CD14-positive monocyte (primary cell): ENCODE results near the gene PRC1. TPM values are rescaled to one million over a fixed set of nuclear protein-coding genes. Genes with fewer than 3 reads are reported as not detected.

ENCODE experiments used
- DNase-seq, 3 donors: peaks; one replicate each; pipeline ENCODE4 v3.0.0-alpha.2; 2011 to 2022
- H2AFZ ChIP-seq: 2 replicates; pipeline ENCODE4 v1.6.0; 2012; ENCODE audit warnings: mild to moderate bottlenecking, low read depth, low read length, inconsistent platforms; ENCODE audit not compliant: insufficient read depth, poor library complexity, severe bottlenecking
- H3K27ac ChIP-seq, 2 donors: 1 replicate in 1 of 2; 2 replicates in 1 of 2; pipeline ENCODE4 v1.5.1; 2012 to 2013; ENCODE audit warnings: low read length in 2 of 2, control low read depth in 1 of 2, inconsistent platforms in 1 of 2, low read depth in 1 of 2, mild to moderate bottlenecking in 1 of 2
- H3K27me3 ChIP-seq, 2 donors: one replicate each; pipeline versions ENCODE4 v1.6.0 to v1.6.1; 2011 to 2013; ENCODE audit warnings: low read length in 2 of 2; ENCODE audit not compliant: control insufficient read depth in 2 of 2, insufficient read depth in 2 of 2
- H3K36me3 ChIP-seq, 2 donors: replicated peaks in 1 of 2; 1 replicate in 1 of 2; 2 replicates in 1 of 2; pipeline versions ENCODE4 v1.5.1 to v1.6.1; 2012 to 2013; ENCODE audit warnings: low read length in 2 of 2, control low read depth in 1 of 2, inconsistent platforms in 1 of 2, mild to moderate bottlenecking in 1 of 2; ENCODE audit not compliant: insufficient read depth in 2 of 2, control insufficient read depth in 1 of 2
- H3K4me1 ChIP-seq, 2 donors: 1 replicate in 1 of 2; 2 replicates in 1 of 2; pipeline versions ENCODE4 v1.5.1 to v1.6.1; 2012 to 2013; ENCODE audit warnings: low read length in 2 of 2, control low read depth in 1 of 2, inconsistent platforms in 1 of 2, mild to moderate bottlenecking in 1 of 2, moderate library complexity in 1 of 2; ENCODE audit not compliant: insufficient read depth in 2 of 2, control insufficient read depth in 1 of 2
- H3K4me2 ChIP-seq: replicated peaks from 2 replicates; pipeline ENCODE3; 2012; ENCODE audit warnings: low read length, moderate library complexity, mild to moderate bottlenecking; ENCODE audit not compliant: poor library complexity, severe bottlenecking; ENCODE audit errors: extremely low read depth
- H3K4me3 ChIP-seq, 3 experiments: fragments of 200-600 bp in 1 of 3; sonication (generic) in 1 of 3; replicated peaks in 1 of 3; 1 replicate in 2 of 3; 2 replicates in 1 of 3; pipeline ENCODE4 v1.5.1; 2011 to 2013; ENCODE audit warnings: low read length in 3 of 3, mild to moderate bottlenecking in 3 of 3, control low read depth in 2 of 3, low read depth in 2 of 3, inconsistent platforms in 1 of 3, moderate library complexity in 1 of 3
- H3K79me2 ChIP-seq: 2 replicates; pipeline ENCODE4 v1.6.0; 2012; ENCODE audit warnings: mild to moderate bottlenecking, control low read depth, inconsistent platforms, low read length, moderate library complexity; ENCODE audit not compliant: insufficient read depth
- H3K9ac ChIP-seq: 2 replicates; pipeline ENCODE4 v1.6.0; 2017; ENCODE audit warnings: low read length, mild to moderate bottlenecking; ENCODE audit not compliant: insufficient read depth, poor library complexity, severe bottlenecking
- H3K9me3 ChIP-seq, 2 donors: replicated peaks in 1 of 2; 1 replicate in 1 of 2; 2 replicates in 1 of 2; pipeline versions ENCODE4 v1.5.1 to v1.6.1; 2012 to 2013; ENCODE audit warnings: low read length in 2 of 2, control low read depth in 1 of 2; ENCODE audit not compliant: control insufficient read depth in 1 of 2, insufficient read depth in 1 of 2
- H4K20me1 ChIP-seq: 2 replicates; pipeline ENCODE4 v1.6.0; 2012; ENCODE audit warnings: mild to moderate bottlenecking, low read length, control low read depth, moderate library complexity; ENCODE audit not compliant: insufficient read depth
- H3K27ac Mint-ChIP-seq, 7 donors: one replicate each; pipeline ENCODE4 v1.8.0; 2020; ENCODE audit warnings: mild to moderate bottlenecking in 7 of 7, mixed read lengths in 7 of 7, moderate library complexity in 6 of 7, inconsistent platforms in 2 of 7
- H3K27me3 Mint-ChIP-seq, 3 donors: one replicate each; pipeline ENCODE4 v1.8.0; 2021 to 2022; ENCODE audit warnings: low read depth in 3 of 3, mild to moderate bottlenecking in 3 of 3, mixed read lengths in 3 of 3, moderate library complexity in 3 of 3, inconsistent platforms in 1 of 3
- H3K36me3 Mint-ChIP-seq, 2 donors: one replicate each; pipeline ENCODE4 v1.8.0; 2020; ENCODE audit warnings: mixed read lengths in 2 of 2, inconsistent platforms in 1 of 2, mild to moderate bottlenecking in 1 of 2
- H3K4me1 Mint-ChIP-seq: one replicate; pipeline ENCODE4 v1.8.0; 2020; ENCODE audit warnings: mild to moderate bottlenecking, mixed read lengths
- H3K4me3 Mint-ChIP-seq, 2 donors: one replicate each; pipeline ENCODE4 v1.8.0; 2020; ENCODE audit warnings: mild to moderate bottlenecking in 2 of 2, mixed read lengths in 2 of 2, moderate library complexity in 1 of 2
- H3K9me3 Mint-ChIP-seq, 7 donors: one replicate each; pipeline ENCODE4 v1.8.0; 2020 to 2022; ENCODE audit warnings: mixed read lengths in 7 of 7, mild to moderate bottlenecking in 6 of 7, moderate library complexity in 6 of 7, inconsistent platforms in 2 of 7
- WGBS: methylation state at CpG from one replicate; pipeline ENCODE4 v1.1.5; 2013; ENCODE audit warnings: missing lambda C conversion rate; ENCODE audit not compliant: insufficient coverage; 5-methylcytosine and 5-hydroxymethylcytosine counted together
- intact Hi-C, 2 donors: fragments of 100-400 bp; cut with micrococcal nuclease; formaldehyde crosslinking; loops; one replicate each; pipeline versions ENCODE4 v1.15.0 to v1.15.1; 2023
- polyA plus RNA-seq, 3 donors: library from polyadenylated mRNA; depleted of rRNA in 1 of 3; unstranded in 2 of 3; stranded (reverse) in 1 of 3; fragments of 300-500 nt in 2 of 3; fragments of >200 nt in 1 of 3; fragmentation: Illumina TruSeq in 2 of 3; gene quantifications; 1 replicate in 2 of 3; 2 replicates in 1 of 3; pipeline ENCODE4 v1.2.3, GENCODE V29; 2012 to 2021
- TF ChIP-seq, protein P1 (sequence below): fragments of 200-600 bp; IDR thresholded peaks from one replicate; pipeline ENCODE4 v1.8.0; 2022; ENCODE audit warnings: antibody characterized with exemption, mild to moderate bottlenecking

The PRC1 gene
- polyA plus RNA-seq, 3 donors: 1.6 to 6.9 (median 2.0) TPM

DNA sequence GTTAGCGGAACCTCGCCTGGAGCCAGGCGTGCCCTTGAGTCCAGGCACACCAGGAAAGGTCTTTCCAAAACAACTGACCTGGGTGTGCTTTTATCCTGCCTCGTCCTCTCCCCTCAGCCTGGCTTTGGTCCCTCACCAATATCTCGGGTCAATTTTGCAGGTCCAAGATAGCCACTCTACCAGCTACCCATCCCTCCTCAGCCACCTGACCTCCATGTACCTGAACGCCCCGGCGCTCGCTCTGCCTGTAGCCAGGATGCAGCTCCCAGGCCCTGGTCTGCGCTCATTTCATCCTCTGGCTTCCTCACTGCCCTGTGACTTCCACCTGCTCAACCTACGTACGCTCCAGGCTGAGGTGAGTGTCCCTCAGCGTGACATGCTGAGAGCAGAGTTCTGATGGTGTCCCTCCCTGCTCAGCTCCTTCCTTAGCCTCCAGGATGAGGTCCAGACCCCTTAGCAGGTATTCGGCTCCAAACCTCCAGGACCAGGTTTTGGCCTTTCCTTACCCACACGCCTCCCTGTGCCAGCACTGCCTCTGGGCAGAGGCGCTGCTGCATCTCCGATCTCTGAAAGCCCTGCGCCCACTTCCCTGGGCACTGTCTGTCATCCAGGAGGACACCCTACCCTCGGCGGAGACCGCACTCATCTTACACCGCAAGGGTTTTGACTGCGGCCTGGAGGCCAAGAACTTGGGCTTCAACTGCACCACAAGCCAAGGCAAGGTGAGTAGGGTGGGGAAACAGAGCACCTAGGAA lies 76.1 kb downstream of the PRC1 start:
- peak in 1 of 3 donors; percentile 2 for DNase-seq
- Histone ChIP-seq H4K20me1 (peaks cover 4% of the 10 kb centered on the region), H2AFZ (no peak overlapping the region), H3K4me1 (peaks cover 41 to 43% of the 10 kb centered on the region in 2 donors), H3K4me2 (no peak overlapping the region), H3K79me2 (peaks cover 28% of the 10 kb centered on the region), H3K36me3 (peaks cover 55 to 65% of the 10 kb centered on the region in 2 donors), H3K9ac (no peak overlapping the region), H3K27me3 (no peaks in the 10 kb centered on the region), H3K4me3 (no peak overlapping the region), H3K27ac (peak overlapping the region in 1 of 2 donors; percentile 83), H3K9me3 (no peaks in the 10 kb centered on the region)
- Mint-ChIP-seq H3K4me3 (no peak overlapping the region), H3K36me3 (peaks cover 62 to 78% of the 10 kb centered on the region in 2 donors), H3K9me3 (peaks cover 0 to 2% (median 0%) of the 10 kb centered on the region in 7 donors), H3K27ac (peak overlapping the region in 4 of 7 donors; percentile 39 to 71 (median 60)), H3K4me1 (peaks cover 48% of the 10 kb centered on the region), H3K27me3 (peaks cover 0 to 2% (median 1%) of the 10 kb centered on the region in 3 donors)
- TF ChIP-seq, protein P1, sequence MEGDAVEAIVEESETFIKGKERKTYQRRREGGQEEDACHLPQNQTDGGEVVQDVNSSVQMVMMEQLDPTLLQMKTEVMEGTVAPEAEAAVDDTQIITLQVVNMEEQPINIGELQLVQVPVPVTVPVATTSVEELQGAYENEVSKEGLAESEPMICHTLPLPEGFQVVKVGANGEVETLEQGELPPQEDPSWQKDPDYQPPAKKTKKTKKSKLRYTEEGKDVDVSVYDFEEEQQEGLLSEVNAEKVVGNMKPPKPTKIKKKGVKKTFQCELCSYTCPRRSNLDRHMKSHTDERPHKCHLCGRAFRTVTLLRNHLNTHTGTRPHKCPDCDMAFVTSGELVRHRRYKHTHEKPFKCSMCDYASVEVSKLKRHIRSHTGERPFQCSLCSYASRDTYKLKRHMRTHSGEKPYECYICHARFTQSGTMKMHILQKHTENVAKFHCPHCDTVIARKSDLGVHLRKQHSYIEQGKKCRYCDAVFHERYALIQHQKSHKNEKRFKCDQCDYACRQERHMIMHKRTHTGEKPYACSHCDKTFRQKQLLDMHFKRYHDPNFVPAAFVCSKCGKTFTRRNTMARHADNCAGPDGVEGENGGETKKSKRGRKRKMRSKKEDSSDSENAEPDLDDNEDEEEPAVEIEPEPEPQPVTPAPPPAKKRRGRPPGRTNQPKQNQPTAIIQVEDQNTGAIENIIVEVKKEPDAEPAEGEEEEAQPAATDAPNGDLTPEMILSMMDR: no peak
- intact Hi-C loops: loop anchor here in 1 of 2 donors (10.0 kb wide), 1 partner anchor 937 kb away; the partner anchor contains the start of gene SLCO3A1
- WGBS: 97% methylated on average over 23 of the region's 23 CpGs

DNA sequence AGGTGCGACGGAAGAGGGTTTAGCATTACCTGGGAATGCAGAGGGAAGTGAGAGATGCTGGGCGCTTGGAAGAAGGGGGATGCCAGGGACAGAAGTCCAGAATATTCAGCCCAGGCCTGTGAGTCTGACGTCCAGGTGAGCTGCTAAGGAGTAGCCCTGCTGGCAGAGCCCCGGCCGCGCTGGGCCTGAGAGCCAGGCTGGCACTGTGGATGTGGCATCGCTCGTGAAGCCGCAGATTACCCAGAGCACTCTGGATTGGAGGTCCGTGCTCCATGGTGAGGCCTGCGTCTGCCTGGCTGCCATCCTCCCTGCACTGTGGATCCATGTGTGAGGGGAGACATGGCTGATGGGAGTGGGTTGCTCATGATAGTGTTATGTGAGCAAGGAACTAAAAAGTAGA lies 76.8 kb downstream of the PRC1 start:
- no peaks in the 10 kb centered on the region for H3K9me3 ChIP-seq
- no peak overlapping the region for H2AFZ ChIP-seq
- peaks cover 0 to 2% (median 1%) of the 10 kb centered on the region in 3 donors for H3K27me3 Mint-ChIP-seq
- H3K36me3 Mint-ChIP-seq: peaks cover 68 to 85% of the 10 kb centered on the region in 2 donors
- H3K4me2 ChIP-seq: no peak overlapping the region
- no peak overlapping the region for H3K9ac ChIP-seq
- H3K4me3 Mint-ChIP-seq: peak overlapping the region in 1 of 2 donors; percentile 27
- H3K79me2 ChIP-seq: peaks cover 28% of the 10 kb centered on the region
- peaks cover 59 to 71% of the 10 kb centered on the region in 2 donors for H3K36me3 ChIP-seq
- DNase-seq: peak in 1 of 3 donors; percentile 3
- peak overlapping the region in 5 of 7 donors; percentile 17 to 95 (median 67) for H3K27ac Mint-ChIP-seq
- peaks cover 52% of the 10 kb centered on the region for H3K4me1 Mint-ChIP-seq
- no peak overlapping the region for H3K4me3 ChIP-seq
- peaks cover 47 to 50% of the 10 kb centered on the region in 2 donors for H3K4me1 ChIP-seq
- peaks cover 0 to 2% (median 0%) of the 10 kb centered on the region in 7 donors for H3K9me3 Mint-ChIP-seq
- intact Hi-C loops: loop anchor here in 1 of 2 donors (2.0 to 10.0 kb wide), 2 partner anchors 13 to 937 kb away; partner anchors contain the start of gene SLCO3A1
- peaks cover 4% of the 10 kb centered on the region for H4K20me1 ChIP-seq
- TF ChIP-seq, protein P1: no peak
- H3K27ac ChIP-seq: peak overlapping the region in 1 of 2 donors; percentile 83
- H3K27me3 ChIP-seq: no peaks in the 10 kb centered on the region
- WGBS: 96% methylated on average over 12 of the region's 12 CpGs
